Measurements from ENCODE around the gene CUEDC1.

DNA sequence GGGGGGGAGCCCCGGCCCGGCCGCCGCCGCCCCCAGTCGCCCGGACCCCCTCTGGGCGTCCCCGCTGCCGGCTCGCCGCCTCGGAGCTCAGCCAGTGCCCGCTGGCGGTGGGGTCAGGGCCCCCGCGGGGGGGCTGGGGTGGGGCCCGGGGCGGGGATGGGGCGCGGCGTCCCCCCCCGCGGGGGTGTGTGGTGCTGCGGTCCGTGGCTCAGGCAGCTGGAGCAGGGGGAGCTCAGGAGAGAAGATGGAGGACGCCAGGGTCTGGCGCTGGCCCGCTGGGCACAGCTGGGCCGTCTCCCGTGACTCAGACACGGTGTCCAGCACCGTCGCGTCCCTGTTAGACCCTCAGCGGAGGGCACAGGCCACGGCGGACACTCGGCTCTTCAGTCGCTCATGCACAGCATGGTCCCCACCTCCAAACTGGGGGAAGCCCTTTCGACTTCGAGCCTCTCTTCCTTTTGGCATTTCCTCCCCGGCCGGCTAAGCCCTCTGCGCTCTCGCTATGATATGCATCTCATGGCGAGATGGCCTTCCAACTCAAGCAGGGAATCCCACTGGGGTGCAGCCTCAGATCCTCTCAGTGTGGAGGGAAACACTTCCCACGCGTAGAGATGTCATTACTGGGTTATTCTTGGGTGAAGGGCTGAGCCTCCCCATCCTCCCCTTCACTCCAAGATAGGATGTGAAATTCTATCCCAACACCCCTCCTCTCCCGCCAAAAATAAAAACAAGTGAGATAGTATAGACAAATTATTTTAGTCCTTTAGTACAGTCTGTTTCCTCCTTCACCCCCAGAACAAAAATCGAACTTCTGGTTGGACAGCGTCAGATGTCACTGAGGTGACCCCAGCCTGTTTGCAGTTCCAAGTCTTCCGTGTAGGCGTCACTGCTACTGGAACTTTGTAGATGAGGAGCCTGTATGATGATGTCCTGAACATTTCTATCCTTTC, 33.4 kb upstream of the CUEDC1 start:
- no peak for TF ChIP-seq EZH2 (IDR thresholded peaks at IDR 0.05; ENCODE audit: insufficient read depth, poor library complexity, severe bottlenecking)
- no peak for TF ChIP-seq EZH2phosphoT487 (IDR thresholded peaks at IDR 0.05; ENCODE audit: insufficient read depth, low read depth)
